Measurements from ENCODE around the gene TSHZ2. TPM values are rescaled to one million over a fixed set of nuclear protein-coding genes. Genes with fewer than 3 reads are reported as not detected.
"Not testable (repeated sequence)": the region's sequence is repeated elsewhere in the genome, so short reads cannot be mapped to it uniquely, and the experiment has no call there.

TSHZ2 gene
- total RNA-seq, 4 donors from 2014 or later, result 4.0 to 57.8 (median 10.3) TPM

DNA sequence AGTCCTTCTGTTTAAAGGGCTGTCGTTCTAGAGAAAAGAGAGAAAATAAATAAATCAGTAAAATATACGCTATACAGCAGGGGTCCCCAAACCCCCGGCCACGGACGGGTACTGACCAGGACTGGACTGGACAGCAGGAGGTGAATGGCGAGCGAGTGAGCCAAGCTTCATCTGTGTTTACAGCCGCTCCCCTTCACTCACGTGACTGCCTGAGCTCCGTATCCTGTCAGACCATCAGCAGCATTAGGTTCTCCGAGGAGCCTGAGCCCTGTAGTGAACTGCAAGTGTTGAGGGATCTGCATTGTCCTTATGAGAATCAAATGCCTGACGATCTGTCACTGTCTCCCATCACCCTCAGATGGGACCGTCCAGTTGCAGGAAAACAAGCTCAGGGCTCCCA, 545.0 kb downstream of the TSHZ2 start:
- peak in 1 of 3 donors; percentile 57 for DNase-seq
- no peak overlapping the region for H3K4me3 ChIP-seq
- H3K27me3 ChIP-seq, result no peaks in the 10 kb centered on the region
- no peaks in the 10 kb centered on the region for H3K4me1 ChIP-seq
- TF ChIP-seq POLR2A (IDR thresholded peaks at IDR 0.05), result no peak
- TF ChIP-seq, protein P1, sequence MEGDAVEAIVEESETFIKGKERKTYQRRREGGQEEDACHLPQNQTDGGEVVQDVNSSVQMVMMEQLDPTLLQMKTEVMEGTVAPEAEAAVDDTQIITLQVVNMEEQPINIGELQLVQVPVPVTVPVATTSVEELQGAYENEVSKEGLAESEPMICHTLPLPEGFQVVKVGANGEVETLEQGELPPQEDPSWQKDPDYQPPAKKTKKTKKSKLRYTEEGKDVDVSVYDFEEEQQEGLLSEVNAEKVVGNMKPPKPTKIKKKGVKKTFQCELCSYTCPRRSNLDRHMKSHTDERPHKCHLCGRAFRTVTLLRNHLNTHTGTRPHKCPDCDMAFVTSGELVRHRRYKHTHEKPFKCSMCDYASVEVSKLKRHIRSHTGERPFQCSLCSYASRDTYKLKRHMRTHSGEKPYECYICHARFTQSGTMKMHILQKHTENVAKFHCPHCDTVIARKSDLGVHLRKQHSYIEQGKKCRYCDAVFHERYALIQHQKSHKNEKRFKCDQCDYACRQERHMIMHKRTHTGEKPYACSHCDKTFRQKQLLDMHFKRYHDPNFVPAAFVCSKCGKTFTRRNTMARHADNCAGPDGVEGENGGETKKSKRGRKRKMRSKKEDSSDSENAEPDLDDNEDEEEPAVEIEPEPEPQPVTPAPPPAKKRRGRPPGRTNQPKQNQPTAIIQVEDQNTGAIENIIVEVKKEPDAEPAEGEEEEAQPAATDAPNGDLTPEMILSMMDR (IDR thresholded peaks at IDR 0.05), result no peak
- no peaks in the 10 kb centered on the region for H3K9me3 ChIP-seq
- no peaks in the 10 kb centered on the region for H3K36me3 ChIP-seq
- no peak overlapping the region for H3K27ac ChIP-seq

DNA sequence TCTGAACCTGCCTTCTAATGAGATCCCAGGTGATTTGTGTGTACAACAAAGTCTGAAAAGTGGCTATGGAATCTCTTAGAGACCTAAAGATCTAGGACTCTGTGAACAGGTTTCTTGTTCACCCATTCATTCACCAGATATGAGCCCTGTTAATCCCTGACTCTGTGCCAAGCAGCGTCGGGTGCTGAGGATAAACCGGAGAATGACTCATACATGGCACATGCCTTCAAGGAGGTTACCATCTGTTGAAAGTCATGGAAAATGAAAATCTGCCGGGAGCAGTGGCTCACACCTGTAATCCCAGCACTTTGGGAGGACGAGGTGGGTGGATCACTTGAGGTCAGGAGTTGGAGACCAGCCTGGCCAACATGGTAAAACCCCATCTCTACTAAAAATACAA, 549.3 kb downstream of the TSHZ2 start:
- H3K9me3 ChIP-seq, H3K27ac ChIP-seq, H3K4me3 ChIP-seq, H3K27me3 ChIP-seq, H3K36me3 ChIP-seq, H3K4me1 ChIP-seq, DNase-seq: not testable (repeated sequence)

DNA sequence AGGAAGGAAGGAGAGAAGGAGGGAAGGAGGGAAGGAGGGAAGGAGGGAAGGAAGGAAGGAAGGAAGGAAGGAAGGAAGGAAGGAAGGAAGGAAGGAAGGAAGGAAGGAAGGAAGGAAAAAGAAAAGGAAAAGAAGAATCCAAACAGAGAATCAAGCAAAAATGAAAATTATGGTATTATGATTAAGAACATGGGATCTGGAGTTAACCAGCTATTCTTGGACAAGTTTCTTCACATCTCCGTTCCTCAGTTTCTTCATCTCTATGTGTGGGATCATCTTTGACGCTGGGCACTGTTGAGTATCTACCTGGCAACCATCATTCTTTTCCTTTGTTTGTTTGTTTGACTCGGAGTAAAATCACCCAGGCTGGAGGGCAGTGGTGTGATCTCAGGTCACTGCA, 549.9 kb downstream of the TSHZ2 start:
- no peaks in the 10 kb centered on the region for H3K9me3 ChIP-seq
- no peaks in the 10 kb centered on the region for H3K27me3 ChIP-seq
- no peaks in the 10 kb centered on the region for H3K36me3 ChIP-seq
- H3K4me3 ChIP-seq, result no peak overlapping the region
- no peaks in the 10 kb centered on the region for H3K4me1 ChIP-seq
- no peak overlapping the region for H3K27ac ChIP-seq
- TF ChIP-seq, protein P1 (IDR thresholded peaks at IDR 0.05), result no peak
- TF ChIP-seq POLR2A (IDR thresholded peaks at IDR 0.05), result no peak
- DNase-seq, result no peak

DNA sequence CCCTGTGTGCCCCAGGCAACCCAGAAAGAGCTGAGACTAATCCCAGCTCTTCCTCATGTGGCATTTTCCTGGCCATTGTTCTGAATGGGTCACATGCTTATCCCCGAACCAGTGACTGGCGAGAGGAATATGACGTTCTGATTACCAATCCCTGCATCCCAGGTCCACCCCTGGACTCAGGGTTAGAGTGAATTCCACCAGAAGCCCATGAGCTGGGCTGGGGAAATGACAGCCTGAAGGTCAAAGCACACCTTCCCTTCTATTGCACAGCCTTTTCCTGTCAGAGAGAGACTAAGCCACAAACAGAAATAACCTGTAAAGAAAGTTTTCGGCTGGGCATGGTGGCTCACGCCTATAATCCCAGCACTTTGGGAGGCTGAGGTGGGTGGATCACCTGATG, 550.5 kb downstream of the TSHZ2 start:
- DNase-seq, result no peak
- Histone ChIP-seq H3K27me3 (no peaks in the 10 kb centered on the region), H3K36me3 (no peaks in the 10 kb centered on the region), H3K4me3 (no peak overlapping the region), H3K4me1 (no peaks in the 10 kb centered on the region), H3K9me3 (no peaks in the 10 kb centered on the region), H3K27ac (no peak overlapping the region)
- TF ChIP-seq, protein P1 (IDR thresholded peaks at IDR 0.05), result no peak
- no peak for TF ChIP-seq POLR2A (IDR thresholded peaks at IDR 0.05)

DNA sequence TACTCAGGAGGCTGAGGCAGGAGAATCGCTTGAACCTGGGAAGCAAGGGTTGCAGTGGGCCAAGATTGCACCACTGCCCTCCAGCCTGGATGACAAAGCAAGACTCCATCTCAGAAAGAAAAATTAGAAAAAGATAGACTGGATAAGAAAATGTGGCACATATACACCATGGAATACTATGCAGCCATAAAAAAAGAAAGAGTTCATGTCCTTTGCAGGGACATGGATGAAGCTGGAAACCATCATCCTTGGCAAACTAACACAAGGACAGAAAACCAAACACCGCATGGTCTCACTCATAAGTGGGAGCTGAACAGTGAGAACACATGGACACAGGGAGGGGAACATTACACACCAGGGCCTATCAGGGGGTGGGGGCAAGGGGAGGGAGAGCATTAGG, 551.5 kb downstream of the TSHZ2 start:
- not testable (repeated sequence) for H3K4me1 ChIP-seq, H3K27me3 ChIP-seq, DNase-seq, H3K36me3 ChIP-seq, H3K9me3 ChIP-seq, H3K4me3 ChIP-seq, H3K27ac ChIP-seq

DNA sequence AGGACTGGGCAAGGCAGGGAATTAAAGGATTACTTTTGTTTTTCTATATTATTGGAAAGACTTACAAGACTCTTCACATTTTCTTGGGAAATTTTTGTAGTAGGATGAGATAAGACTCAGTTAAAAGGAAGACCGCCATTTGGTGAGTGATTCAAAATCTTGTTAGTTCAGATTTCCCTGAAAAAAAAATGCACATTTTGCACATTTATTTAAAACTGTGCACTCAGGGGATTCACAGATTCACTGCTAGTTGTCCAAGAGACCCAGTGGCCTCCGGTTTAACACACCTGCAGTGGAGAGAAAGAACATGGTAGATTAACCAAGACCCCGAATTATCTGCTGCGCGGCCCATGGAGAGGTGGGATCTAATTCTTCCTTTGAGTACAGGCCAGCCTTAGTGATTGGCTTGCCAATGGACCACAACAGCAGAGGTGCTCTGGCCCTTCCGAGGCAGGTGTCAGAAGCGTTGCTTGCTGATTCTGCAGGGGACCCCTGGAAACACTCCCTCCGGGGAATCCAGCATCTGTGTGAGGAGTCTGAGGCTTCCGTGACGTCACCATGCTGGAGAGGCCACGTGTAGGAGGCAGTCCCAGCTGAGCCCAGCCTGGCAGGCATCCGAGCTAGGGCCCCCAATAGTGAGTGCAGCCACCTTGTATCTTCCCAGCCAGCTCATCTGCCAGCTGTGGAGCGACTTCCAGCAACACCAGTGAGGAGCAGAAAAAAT, 552.6 kb downstream of the TSHZ2 start:
- Histone ChIP-seq H3K9me3 (no peaks in the 10 kb centered on the region), H3K27ac (no peak overlapping the region), H3K27me3 (no peaks in the 10 kb centered on the region), H3K4me3 (no peak overlapping the region), H3K4me1 (no peaks in the 10 kb centered on the region), H3K36me3 (no peaks in the 10 kb centered on the region)
- no peak for TF ChIP-seq POLR2A (IDR thresholded peaks at IDR 0.05)
- TF ChIP-seq, protein P1 (IDR thresholded peaks at IDR 0.05), result no peak
- DNase-seq, result no peak

DNA sequence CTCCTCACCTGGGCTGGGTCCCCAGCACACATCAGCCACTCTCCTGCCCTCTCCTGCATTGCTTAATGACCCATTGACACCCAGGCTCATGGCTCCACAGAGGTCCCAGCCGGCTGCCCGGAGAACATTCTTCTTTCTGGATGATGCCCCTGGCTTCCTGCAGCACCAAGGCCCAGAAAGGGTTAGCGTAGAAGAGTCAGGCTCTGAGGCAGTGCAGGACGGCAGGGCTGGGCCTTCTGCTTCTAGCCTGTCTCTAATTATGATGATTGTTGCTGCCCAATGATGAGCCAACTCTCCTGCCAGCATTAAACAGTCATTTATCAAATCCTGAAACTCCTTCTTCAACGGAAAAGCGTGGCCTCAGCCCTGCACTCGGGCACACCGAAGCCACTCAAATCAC, 555.0 kb downstream of the TSHZ2 start:
- no peaks in the 10 kb centered on the region for H3K9me3 ChIP-seq
- no peak for DNase-seq
- no peaks in the 10 kb centered on the region for H3K4me1 ChIP-seq
- H3K4me3 ChIP-seq, result no peak overlapping the region
- no peaks in the 10 kb centered on the region for H3K36me3 ChIP-seq
- H3K27me3 ChIP-seq, result no peaks in the 10 kb centered on the region
- H3K27ac ChIP-seq, result no peak overlapping the region
- TF ChIP-seq, protein P1 (IDR thresholded peaks at IDR 0.05), result no peak
- no peak for TF ChIP-seq POLR2A (IDR thresholded peaks at IDR 0.05)
